HL-60 (cell line): Measurements from ENCODE around the gene POC1A.

Source experiments
- GABPA ChIP-seq: IDR thresholded peaks from 2 replicates; pipeline ENCODE4 v1.6.1; 2012; ENCODE audit warnings: low read depth
- POLR2AphosphoS5 ChIP-seq: IDR thresholded peaks from 2 replicates; pipeline ENCODE4 v1.6.1; 2012; ENCODE audit warnings: low read depth
- SPI1 ChIP-seq: IDR thresholded peaks from 2 replicates; pipeline ENCODE4 v1.6.1; 2012; ENCODE audit warnings: low read depth, mild to moderate bottlenecking, borderline replicate concordance
- TF ChIP-seq, protein P1 (sequence below): IDR thresholded peaks from one replicate; pipeline ENCODE4 v1.5.1; 2011; ENCODE audit warnings: low read length, control low read depth, inconsistent platforms; ENCODE audit not compliant: insufficient read depth
- TF ChIP-seq, protein P2 (sequence below): IDR thresholded peaks from 2 replicates; pipeline ENCODE4 v1.6.1; 2012; ENCODE audit warnings: low read depth; ENCODE audit not compliant: insufficient replicate concordance

DNA sequence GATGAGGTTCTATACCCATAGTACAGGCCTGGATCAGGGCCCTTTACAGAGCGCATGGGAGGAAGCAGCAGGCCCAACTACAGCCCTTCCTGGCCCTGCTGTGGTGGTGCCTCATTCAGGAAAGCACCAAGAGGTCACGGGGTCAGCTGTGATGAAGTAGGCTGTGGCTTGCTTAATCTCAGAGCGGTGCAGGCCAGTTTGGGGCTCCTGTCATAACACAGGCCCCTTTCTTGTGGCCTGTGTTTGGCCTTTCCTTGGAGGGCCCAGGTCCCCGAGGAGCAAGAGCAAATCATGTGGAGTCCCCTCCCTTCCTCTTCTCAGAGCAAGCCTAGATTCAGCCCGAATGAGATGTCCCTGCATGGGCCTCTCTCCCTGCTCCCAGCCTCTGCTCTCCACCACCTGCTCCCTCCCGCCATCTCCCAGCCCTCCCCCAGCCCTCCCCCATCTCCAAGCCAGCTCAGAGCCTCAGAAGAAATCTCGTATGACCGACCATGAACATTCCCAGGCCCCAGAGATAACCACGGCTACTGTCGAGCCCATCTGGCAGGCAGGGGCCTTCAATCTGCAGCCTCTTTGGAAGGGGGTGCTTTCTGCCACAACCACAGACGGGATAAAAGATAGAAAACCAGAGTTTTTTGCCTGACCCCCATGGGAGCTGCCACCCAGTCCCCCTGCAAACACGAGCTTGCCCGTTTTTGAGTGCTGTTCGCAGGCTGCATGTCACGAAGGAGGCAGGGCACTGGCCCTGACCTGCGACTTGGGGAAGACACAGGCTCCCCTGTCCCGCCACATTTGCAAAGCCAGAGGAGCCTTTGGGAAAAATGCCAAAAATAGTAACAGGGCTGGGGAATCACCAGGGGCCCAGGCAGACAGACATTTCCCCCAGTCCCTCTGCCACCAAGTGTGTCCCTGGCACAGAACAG lies 65.5 kb downstream of the POC1A start:
- TF ChIP-seq, protein P1, sequence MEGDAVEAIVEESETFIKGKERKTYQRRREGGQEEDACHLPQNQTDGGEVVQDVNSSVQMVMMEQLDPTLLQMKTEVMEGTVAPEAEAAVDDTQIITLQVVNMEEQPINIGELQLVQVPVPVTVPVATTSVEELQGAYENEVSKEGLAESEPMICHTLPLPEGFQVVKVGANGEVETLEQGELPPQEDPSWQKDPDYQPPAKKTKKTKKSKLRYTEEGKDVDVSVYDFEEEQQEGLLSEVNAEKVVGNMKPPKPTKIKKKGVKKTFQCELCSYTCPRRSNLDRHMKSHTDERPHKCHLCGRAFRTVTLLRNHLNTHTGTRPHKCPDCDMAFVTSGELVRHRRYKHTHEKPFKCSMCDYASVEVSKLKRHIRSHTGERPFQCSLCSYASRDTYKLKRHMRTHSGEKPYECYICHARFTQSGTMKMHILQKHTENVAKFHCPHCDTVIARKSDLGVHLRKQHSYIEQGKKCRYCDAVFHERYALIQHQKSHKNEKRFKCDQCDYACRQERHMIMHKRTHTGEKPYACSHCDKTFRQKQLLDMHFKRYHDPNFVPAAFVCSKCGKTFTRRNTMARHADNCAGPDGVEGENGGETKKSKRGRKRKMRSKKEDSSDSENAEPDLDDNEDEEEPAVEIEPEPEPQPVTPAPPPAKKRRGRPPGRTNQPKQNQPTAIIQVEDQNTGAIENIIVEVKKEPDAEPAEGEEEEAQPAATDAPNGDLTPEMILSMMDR: no peak
- TF ChIP-seq, protein P2, sequence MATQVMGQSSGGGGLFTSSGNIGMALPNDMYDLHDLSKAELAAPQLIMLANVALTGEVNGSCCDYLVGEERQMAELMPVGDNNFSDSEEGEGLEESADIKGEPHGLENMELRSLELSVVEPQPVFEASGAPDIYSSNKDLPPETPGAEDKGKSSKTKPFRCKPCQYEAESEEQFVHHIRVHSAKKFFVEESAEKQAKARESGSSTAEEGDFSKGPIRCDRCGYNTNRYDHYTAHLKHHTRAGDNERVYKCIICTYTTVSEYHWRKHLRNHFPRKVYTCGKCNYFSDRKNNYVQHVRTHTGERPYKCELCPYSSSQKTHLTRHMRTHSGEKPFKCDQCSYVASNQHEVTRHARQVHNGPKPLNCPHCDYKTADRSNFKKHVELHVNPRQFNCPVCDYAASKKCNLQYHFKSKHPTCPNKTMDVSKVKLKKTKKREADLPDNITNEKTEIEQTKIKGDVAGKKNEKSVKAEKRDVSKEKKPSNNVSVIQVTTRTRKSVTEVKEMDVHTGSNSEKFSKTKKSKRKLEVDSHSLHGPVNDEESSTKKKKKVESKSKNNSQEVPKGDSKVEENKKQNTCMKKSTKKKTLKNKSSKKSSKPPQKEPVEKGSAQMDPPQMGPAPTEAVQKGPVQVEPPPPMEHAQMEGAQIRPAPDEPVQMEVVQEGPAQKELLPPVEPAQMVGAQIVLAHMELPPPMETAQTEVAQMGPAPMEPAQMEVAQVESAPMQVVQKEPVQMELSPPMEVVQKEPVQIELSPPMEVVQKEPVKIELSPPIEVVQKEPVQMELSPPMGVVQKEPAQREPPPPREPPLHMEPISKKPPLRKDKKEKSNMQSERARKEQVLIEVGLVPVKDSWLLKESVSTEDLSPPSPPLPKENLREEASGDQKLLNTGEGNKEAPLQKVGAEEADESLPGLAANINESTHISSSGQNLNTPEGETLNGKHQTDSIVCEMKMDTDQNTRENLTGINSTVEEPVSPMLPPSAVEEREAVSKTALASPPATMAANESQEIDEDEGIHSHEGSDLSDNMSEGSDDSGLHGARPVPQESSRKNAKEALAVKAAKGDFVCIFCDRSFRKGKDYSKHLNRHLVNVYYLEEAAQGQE: no peak
- TF ChIP-seq POLR2AphosphoS5 (no peak), GABPA (no peak), SPI1 (no peak)
